Heart right ventricle (tissue), 16 donors: Measurements from ENCODE around the gene WNT3. TPM values are rescaled to one million over a fixed set of nuclear protein-coding genes. Genes with fewer than 3 reads are reported as not detected.
"Not testable (repeated sequence)": the region's sequence is repeated elsewhere in the genome, so short reads cannot be mapped to it uniquely, and the experiment has no call there.

Experiments used
- ATAC-seq, 8 donors: fragments of 200-7000 bp; cut with Tn5 transposase; one replicate each; pipeline ENCODE4 v1.9.1; 2020; ENCODE audit warnings: mild to moderate bottlenecking in 8 of 8, moderate library complexity in 8 of 8, moderate number of reproducible peaks in 1 of 8
- DNase-seq, 2 donors: peaks; one replicate each; pipeline ENCODE4 v3.0.0-alpha.2; 2020
- H3K27ac ChIP-seq, 10 donors: fragments of 200-600 bp; sonication (generic) in 2 of 10; one replicate each; pipeline versions ENCODE4 v1.5.0 to v1.8.0; 2020 to 2022; ENCODE audit warnings: mild to moderate bottlenecking in 3 of 10
- H3K27me3 ChIP-seq, 7 donors: fragments of 200-600 bp; one replicate each; pipeline ENCODE4 v1.8.0; 2021 to 2022; ENCODE audit warnings: mild to moderate bottlenecking in 2 of 7
- H3K36me3 ChIP-seq, 9 donors: fragments of 200-600 bp; sonication (generic) in 1 of 9; one replicate each; pipeline versions ENCODE4 v1.5.0 to v1.8.0; 2020 to 2022; ENCODE audit warnings: mild to moderate bottlenecking in 2 of 9
- H3K4me1 ChIP-seq, 9 donors: fragments of 200-600 bp; sonication (generic) in 1 of 9; one replicate each; pipeline versions ENCODE4 v1.5.0 to v1.8.0; 2020 to 2022; ENCODE audit warnings: mild to moderate bottlenecking in 4 of 9
- H3K4me3 ChIP-seq, 10 donors: fragments of 200-600 bp; sonication (generic) in 2 of 10; one replicate each; pipeline versions ENCODE4 v1.5.0 to v1.8.0; 2020 to 2022; ENCODE audit warnings: mild to moderate bottlenecking in 7 of 10, moderate library complexity in 2 of 10
- H3K9me3 ChIP-seq, 11 donors: fragments of 200-600 bp in 10 of 11; sonication (generic) in 2 of 11; one replicate each; pipeline versions ENCODE4 v1.5.0 to v1.8.0; 2013 to 2022; ENCODE audit warnings: mild to moderate bottlenecking in 2 of 11, control low read depth in 1 of 11, moderate library complexity in 1 of 11
- CTCF ChIP-seq, 9 donors: fragments of 200-600 bp; sonication (generic) in 2 of 9; IDR thresholded peaks; one replicate each; pipeline versions ENCODE4 v1.5.0 to v1.8.0; 2021 to 2022; ENCODE audit warnings: antibody characterized with exemption in 9 of 9, mild to moderate bottlenecking in 5 of 9, moderate library complexity in 1 of 9
- WGBS, 2 donors: extraction: QIAGEN DNeasy Blood & Tissue Kit; methylation state at CpG; one replicate each; pipeline ENCODE4 v1.1.7; 2013; ENCODE audit warnings: inconsistent platforms in 1 of 2; 5-methylcytosine and 5-hydroxymethylcytosine counted together
- intact Hi-C, 10 donors: fragments of 100-400 bp; cut with DNase I; formaldehyde crosslinking; loops; one replicate each; pipeline versions ENCODE4 v1.11.1 to v1.14.2; 2022
- polyA plus RNA-seq, 2 donors: library from polyadenylated mRNA; stranded (reverse); fragments of 200-250 nt; gene quantifications; one replicate each; pipeline ENCODE4 v1.2.3, GENCODE V29; 2013
- total RNA-seq, 10 donors: library from RNA; stranded (reverse); fragmentation: NEBNext Ultra II Directional in 3 of 10; extraction: Animal tissue kit (Norgen Biotek cat#: 25700) in 3 of 10; gene quantifications; one replicate each; pipeline versions ENCODE4 v1.2.1 to v1.2.4, GENCODE V29; 2021 to 2023
- donor health status: Arrhythmogenic right ventricular cardiomyopathy.
- donor health status: ischemic (EF 13 %, LVEDD 7.1; RV severe dilation, severe dysfunction).
- donor health status: healthy with polysubstance abuse.
- donor health status: DM: no; HTN: yes; CAD: no.
- donor health status: DM: no; HTN: no; CAD: no.
- donor health status: ischemic (EF 25% LVEDD 6.9; RV normal size, moderate dysfunction).
- donor health status: ischemic (EF 25% LVEDD 5.7; RV mildly dilated, moderate dysfunction).
- donor health status: healthy.
- donor health status: DM: yes; HTN: yes; CAD: no.
- donor health status: Ischemic cardiomyopathy.
- donor health status: ischemic (EF 35%, LVEDD 5.7; RV mildly dilated, moderate dysfunction).
- donor health status: nonischemic (EF 11% LVEDD 7.7; RV severe dilation, severe dysfunction).
- donor health status: DM: yes; HTN: yes; CAD: no.
- donor health status: PGD.
- donor health status: ischemic (EF 29% LVEDD 5.4; RV normal size, mild dysfunction).
- donor health status: nonischemic (EF 23%, LVEDD 6.1; RV moderate dilation, normal function).

WNT3 gene
- total and polyA plus RNA-seq, 12 donors: 0.66 to 3.7 (median 1.2) TPM

GRCh38 chr17:46770818-46771560, 47.5 kb downstream of the WNT3 start:
- H3K9me3 ChIP-seq: no peaks in the 10 kb centered on the region
- peak overlapping the region in 9 of 10 donors; percentile 13 to 83 (median 48) for H3K27ac ChIP-seq
- peak overlapping the region; percentile 26 to 64 (median 54) for H3K4me3 ChIP-seq
- WGBS, 2 donors: 4 to 5% methylated on average over 53 to 73 of the region's 73 CpGs
- DNase-seq: peak in 1 of 2 donors; percentile 50
- peaks cover 0 to 53% (median 0%) of the 10 kb centered on the region in 7 donors for H3K27me3 ChIP-seq
- no peaks in the 10 kb centered on the region for H3K36me3 ChIP-seq
- peaks cover 0 to 23% (median 10%) of the 10 kb centered on the region in 9 donors for H3K4me1 ChIP-seq
- peak in 4 of 9 donors; percentile 9 to 44 (median 30) for TF ChIP-seq CTCF (IDR thresholded peaks at IDR 0.05)
- intact Hi-C loops: no loop called here
- peak in 7 of 8 donors; percentile 54 to 81 (median 60) for ATAC-seq

GRCh38 chr17:46770439-46770817, 48.1 kb downstream of the WNT3 start:
- ATAC-seq (peak in 1 of 8 donors; percentile 7), DNase-seq (no peak)
- peak overlapping the region in 5 of 10 donors; percentile 48 to 63 (median 59) for H3K4me3 ChIP-seq
- TF ChIP-seq CTCF (IDR thresholded peaks at IDR 0.05): no peak
- peaks cover 0 to 53% (median 0%) of the 10 kb centered on the region in 7 donors for H3K27me3 ChIP-seq
- H3K36me3 ChIP-seq: no peaks in the 10 kb centered on the region
- H3K4me1 ChIP-seq: peaks cover 5 to 29% (median 15%) of the 10 kb centered on the region in 9 donors
- intact Hi-C loops: no loop called here
- H3K9me3 ChIP-seq: no peaks in the 10 kb centered on the region
- WGBS, 2 donors: 65 to 72% methylated on average over 14 of the region's 14 CpGs
- H3K27ac ChIP-seq: no peak overlapping the region

- Histone ChIP-seq H3K36me3 (no peaks in the 10 kb centered on the region), H3K27ac (no peak overlapping the region), H3K9me3 (no peaks in the 10 kb centered on the region), H3K4me1 (peaks cover 10 to 35% (median 22%) of the 10 kb centered on the region in 9 donors), H3K27me3 (peaks cover 0 to 53% (median 0%) of the 10 kb centered on the region in 7 donors), H3K4me3 (peak overlapping the region in 4 of 10 donors; percentile 16 to 31 (median 27))
- intact Hi-C loops: no loop called here
- no peak for ATAC-seq
- no peak for DNase-seq
- no peak for TF ChIP-seq CTCF (IDR thresholded peaks at IDR 0.05)
- 50 to 62% methylated on average over 56 of the region's 56 CpGs for WGBS, 2 donors
Observed at GRCh38 chr17:46769531-46770438, 48.7 kb downstream of the WNT3 start.

- Histone ChIP-seq H3K27me3 (peaks cover 0 to 44% (median 0%) of the 10 kb centered on the region in 7 donors), H3K4me1 (peaks cover 11 to 44% (median 31%) of the 10 kb centered on the region in 9 donors)
- H3K36me3 ChIP-seq, ATAC-seq, intact Hi-C loops, H3K4me3 ChIP-seq, H3K9me3 ChIP-seq, DNase-seq, H3K27ac ChIP-seq: not testable (repeated sequence)
- WGBS, 2 donors: 96 to 98% methylated on average over 14 of the region's 14 CpGs
Observed at GRCh38 chr17:46768896-46769295, 49.6 kb downstream of the WNT3 start.
